Renal pelvis (tissue), 4 donors: ENCODE measurements around the gene BCAS3. TPM values are rescaled to one million over a fixed set of nuclear protein-coding genes. Genes with fewer than 3 reads are reported as not detected.
"Not testable (repeated sequence)": the region's sequence is repeated elsewhere in the genome, so short reads cannot be mapped to it uniquely, and the experiment has no call there.

Experiments used
- DNase-seq: peaks from one replicate; pipeline ENCODE4 v3.0.0-alpha.2; 2013
- polyA plus RNA-seq, 3 donors: library from polyadenylated mRNA; unstranded; fragments of 120-200 nt; gene quantifications; one replicate each; pipeline ENCODE4 v1.2.1, GENCODE V29; 2013; ENCODE audit not compliant: insufficient read length in 3 of 3

Gene BCAS3
- polyA plus RNA-seq, 3 donors: 30.1 to 34.5 (median 32.6) TPM

GRCh38 chr17:61416540-61417363 is 739.1 kb downstream of the BCAS3 start:
- peak; percentile 88 for DNase-seq

GRCh38 chr17:61418449-61418848 is 740.8 kb downstream of the BCAS3 start:
- DNase-seq: no peak

GRCh38 chr17:61419496-61420046 is 741.9 kb downstream of the BCAS3 start:
- no peak for DNase-seq

- DNase-seq: no peak
Observed at GRCh38 chr17:61420052-61420451, 742.4 kb downstream of the BCAS3 start.

- no peak for DNase-seq
Observed at GRCh38 chr17:61420745-61421398, 743.2 kb downstream of the BCAS3 start.

- no peak for DNase-seq
Observed at GRCh38 chr17:61421460-61421859, 743.8 kb downstream of the BCAS3 start.

GRCh38 chr17:61422116-61422799 is 744.6 kb downstream of the BCAS3 start:
- no peak for DNase-seq

- no peak for DNase-seq
Observed at GRCh38 chr17:61422869-61423268, 745.2 kb downstream of the BCAS3 start.

GRCh38 chr17:61423967-61424649 is 746.5 kb downstream of the BCAS3 start:
- DNase-seq: no peak

- no peak for DNase-seq
Observed at GRCh38 chr17:61425682-61426481, 748.2 kb downstream of the BCAS3 start.

- DNase-seq: no peak
Observed at GRCh38 chr17:61426482-61427304, 749.0 kb downstream of the BCAS3 start.

GRCh38 chr17:61427567-61427966 is 749.9 kb downstream of the BCAS3 start:
- no peak for DNase-seq

- no peak for DNase-seq
Observed at GRCh38 chr17:61429274-61429673, 751.6 kb downstream of the BCAS3 start.

- not testable (repeated sequence) for DNase-seq
Observed at GRCh38 chr17:61429831-61430230, 752.2 kb downstream of the BCAS3 start.

- no peak for DNase-seq
Observed at GRCh38 chr17:61431594-61432311, 754.1 kb downstream of the BCAS3 start.

GRCh38 chr17:61436273-61436672 is 758.6 kb downstream of the BCAS3 start:
- no peak for DNase-seq

GRCh38 chr17:61436995-61437704 is 759.5 kb downstream of the BCAS3 start:
- DNase-seq: no peak

GRCh38 chr17:61440697-61441096 is 763.0 kb downstream of the BCAS3 start:
- DNase-seq: no peak

- not testable (repeated sequence) for DNase-seq
Observed at GRCh38 chr17:61441507-61441906, 763.9 kb downstream of the BCAS3 start.
